Esophagus muscularis mucosa (tissue), 4 donors: ENCODE data around the gene HS3ST4.

Source experiments
- EP300 ChIP-seq: sonication (generic); formaldehyde crosslinking; IDR thresholded peaks from one replicate; pipeline ENCODE4 v1.6.1; 2017; ENCODE audit warnings: antibody characterized with exemption
- POLR2A ChIP-seq: fragments of 450-650 bp; IDR thresholded peaks from one replicate; pipeline ENCODE4 v1.6.1; 2017; ENCODE audit warnings: antibody characterized with exemption, moderate library complexity, mild to moderate bottlenecking, low read depth
- POLR2AphosphoS5 ChIP-seq, 2 donors: sonication (generic); formaldehyde crosslinking; IDR thresholded peaks; one replicate each; pipeline ENCODE4 v1.6.1; 2017; ENCODE audit warnings: antibody characterized with exemption in 2 of 2
- TF ChIP-seq, protein P1 (sequence below), 3 experiments: fragments of 200-600 bp in 2 of 3; fragments of 450-650 bp in 1 of 3; sonication (generic) in 2 of 3; IDR thresholded peaks; one replicate each; pipeline ENCODE4 v1.5.1; 2017 to 2019; ENCODE audit warnings: antibody characterized with exemption in 3 of 3, mild to moderate bottlenecking in 2 of 3, moderate library complexity in 1 of 3

DNA sequence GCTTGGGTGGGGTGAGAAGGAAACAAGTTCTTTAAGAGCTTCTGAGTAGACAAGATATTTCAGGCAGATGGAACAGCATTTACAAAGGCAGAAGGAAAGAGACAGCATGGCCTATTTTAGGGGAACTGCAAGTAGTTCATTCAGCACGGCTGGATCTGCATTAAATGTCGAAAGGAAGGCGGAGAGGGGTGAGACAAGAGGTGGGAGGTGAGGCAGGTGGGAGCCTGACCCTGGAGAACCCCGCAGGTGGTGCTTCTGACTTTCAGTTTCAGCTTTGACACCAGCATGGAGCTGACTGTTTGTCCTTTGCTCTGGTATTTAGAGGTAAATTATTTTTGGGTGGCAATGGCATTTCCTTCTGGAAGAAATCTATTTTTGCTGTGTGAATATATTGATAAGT lies 194.8 kb downstream of the HS3ST4 start:
- TF ChIP-seq EP300 (no peak), POLR2A (no peak), POLR2AphosphoS5 (IDR thresholded peaks at IDR 0.05) (no peak)
- TF ChIP-seq, protein P1, sequence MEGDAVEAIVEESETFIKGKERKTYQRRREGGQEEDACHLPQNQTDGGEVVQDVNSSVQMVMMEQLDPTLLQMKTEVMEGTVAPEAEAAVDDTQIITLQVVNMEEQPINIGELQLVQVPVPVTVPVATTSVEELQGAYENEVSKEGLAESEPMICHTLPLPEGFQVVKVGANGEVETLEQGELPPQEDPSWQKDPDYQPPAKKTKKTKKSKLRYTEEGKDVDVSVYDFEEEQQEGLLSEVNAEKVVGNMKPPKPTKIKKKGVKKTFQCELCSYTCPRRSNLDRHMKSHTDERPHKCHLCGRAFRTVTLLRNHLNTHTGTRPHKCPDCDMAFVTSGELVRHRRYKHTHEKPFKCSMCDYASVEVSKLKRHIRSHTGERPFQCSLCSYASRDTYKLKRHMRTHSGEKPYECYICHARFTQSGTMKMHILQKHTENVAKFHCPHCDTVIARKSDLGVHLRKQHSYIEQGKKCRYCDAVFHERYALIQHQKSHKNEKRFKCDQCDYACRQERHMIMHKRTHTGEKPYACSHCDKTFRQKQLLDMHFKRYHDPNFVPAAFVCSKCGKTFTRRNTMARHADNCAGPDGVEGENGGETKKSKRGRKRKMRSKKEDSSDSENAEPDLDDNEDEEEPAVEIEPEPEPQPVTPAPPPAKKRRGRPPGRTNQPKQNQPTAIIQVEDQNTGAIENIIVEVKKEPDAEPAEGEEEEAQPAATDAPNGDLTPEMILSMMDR (IDR thresholded peaks at IDR 0.05): no peak
